ENCODE results near the gene CEP192. TPM values are rescaled to one million over a fixed set of nuclear protein-coding genes. Genes with fewer than 3 reads are reported as not detected.
"Not testable (repeated sequence)": the region's sequence is repeated elsewhere in the genome, so short reads cannot be mapped to it uniquely, and the experiment has no call there.

Gene CEP192
- polyA plus RNA-seq, 2 donors: 6.6 to 6.8 TPM

DNA sequence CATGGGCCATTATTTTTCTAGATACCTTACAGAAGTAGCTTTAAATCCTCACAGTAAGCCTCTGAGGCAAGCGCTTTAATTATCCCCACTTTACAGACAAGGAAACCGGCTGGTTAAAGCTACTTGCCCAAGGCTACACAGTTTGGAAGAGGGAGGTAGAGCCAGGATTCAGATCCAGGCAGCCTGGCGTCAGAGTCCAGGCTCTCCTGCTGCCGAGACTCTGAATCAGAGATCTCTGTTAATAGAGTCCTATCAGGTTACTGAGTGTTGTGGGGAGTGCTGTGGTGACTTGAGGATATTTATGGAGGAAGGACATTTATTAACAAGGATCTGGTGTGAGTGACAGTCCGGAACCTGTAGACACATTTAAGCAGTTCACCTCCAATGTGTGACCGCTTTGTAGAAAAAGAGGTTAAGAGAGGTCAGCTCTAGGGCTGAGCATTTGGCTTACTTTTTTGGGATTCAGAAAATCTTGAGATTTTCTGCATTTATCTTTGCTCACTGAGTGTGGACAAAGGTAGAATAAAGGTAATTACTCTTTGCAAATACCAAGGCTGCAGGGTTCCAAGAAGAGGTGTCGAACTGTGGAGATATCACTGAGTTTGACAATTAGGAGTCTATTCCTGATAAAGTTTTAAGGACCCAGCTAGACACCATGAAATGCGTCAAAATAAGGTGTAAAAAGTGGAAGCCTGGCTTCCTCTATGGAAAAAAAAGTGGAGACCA, 1.6 kb upstream of the CEP192 start:
- H3K36me3 ChIP-seq (ENCODE audit: control insufficient read depth in 2 of 2, insufficient read depth in 2 of 2, low read length in 1 of 2): no peaks in the 10 kb centered on the region
- WGBS, 2 donors: 87 to 89% methylated on average over 8 of the region's 8 CpGs
- H3K4me1 ChIP-seq (ENCODE audit: control insufficient read depth in 2 of 2, insufficient read depth in 2 of 2, low read length in 1 of 2): peaks cover 0 to 4% of the 10 kb centered on the region in 2 donors
- H3K9me3 ChIP-seq (ENCODE audit: control insufficient read depth in 2 of 2, insufficient read depth in 1 of 2, low read depth in 1 of 2, low read length in 1 of 2): no peaks in the 10 kb centered on the region
- H3K4me3 ChIP-seq (ENCODE audit: low read depth in 1 of 2, low read length in 2 of 2): no peak overlapping the region
- no peaks in the 10 kb centered on the region for H3K27me3 ChIP-seq (ENCODE audit: control insufficient read depth in 1 of 2, insufficient read depth in 2 of 2, low read length in 2 of 2)
- H3K27ac ChIP-seq (ENCODE audit: low read depth in 2 of 2, low read length in 1 of 2): no peak overlapping the region

DNA sequence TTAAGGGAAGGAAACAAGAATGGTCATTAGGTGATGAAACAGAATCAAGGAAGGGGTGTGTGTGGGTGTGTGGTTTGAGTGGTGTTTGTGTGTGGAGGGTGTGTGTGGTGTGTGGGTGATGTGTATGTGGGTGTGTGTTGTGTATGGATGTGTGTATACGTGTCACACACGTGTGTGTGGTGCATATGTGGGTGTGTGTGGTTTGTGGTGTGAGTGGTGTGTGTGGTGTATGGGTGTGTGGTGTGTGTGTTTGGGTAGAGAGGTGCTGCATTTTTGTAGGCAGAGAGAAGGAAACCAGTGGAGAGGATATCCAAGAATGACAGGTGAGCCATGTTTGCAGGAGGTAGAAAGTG, 1.1 kb upstream of the CEP192 start:
- H3K4me3 ChIP-seq (ENCODE audit: low read depth in 1 of 2, low read length in 2 of 2): peak overlapping the region in 1 of 2 donors; percentile 75
- 28 to 41% methylated on average over 2 of the region's 2 CpGs for WGBS, 2 donors
- H3K4me1 ChIP-seq (ENCODE audit: control insufficient read depth in 2 of 2, insufficient read depth in 2 of 2, low read length in 1 of 2): peaks cover 0 to 4% of the 10 kb centered on the region in 2 donors
- H3K27me3 ChIP-seq (ENCODE audit: control insufficient read depth in 1 of 2, insufficient read depth in 2 of 2, low read length in 2 of 2): no peaks in the 10 kb centered on the region
- no peaks in the 10 kb centered on the region for H3K9me3 ChIP-seq (ENCODE audit: control insufficient read depth in 2 of 2, insufficient read depth in 1 of 2, low read depth in 1 of 2, low read length in 1 of 2)
- no peaks in the 10 kb centered on the region for H3K36me3 ChIP-seq (ENCODE audit: control insufficient read depth in 2 of 2, insufficient read depth in 2 of 2, low read length in 1 of 2)
- H3K27ac ChIP-seq (ENCODE audit: low read depth in 2 of 2, low read length in 1 of 2): peak overlapping the region in 1 of 2 donors; percentile 95

DNA sequence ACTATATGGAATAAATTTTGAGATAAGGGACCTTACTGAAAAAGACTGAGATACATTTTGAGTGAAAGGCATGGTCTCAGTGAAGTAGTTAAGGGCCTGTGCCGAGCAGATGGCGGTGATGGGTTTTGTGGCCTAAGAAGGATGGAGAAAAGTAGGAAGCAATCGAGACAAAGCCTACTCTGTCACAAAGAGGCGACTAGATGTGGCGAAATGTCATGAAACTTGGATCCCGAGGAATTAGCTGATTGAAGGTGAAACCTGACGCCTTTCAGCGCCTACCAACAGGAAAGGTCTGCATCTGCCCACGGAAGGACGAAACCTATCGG, 558 bp upstream of the CEP192 start:
- Histone ChIP-seq H3K4me3 (ENCODE audit: low read depth in 1 of 2, low read length in 2 of 2) (peak overlapping the region; percentile 75 to 93), H3K9me3 (ENCODE audit: control insufficient read depth in 2 of 2, insufficient read depth in 1 of 2, low read depth in 1 of 2, low read length in 1 of 2) (no peaks in the 10 kb centered on the region), H3K27me3 (ENCODE audit: control insufficient read depth in 1 of 2, insufficient read depth in 2 of 2, low read length in 2 of 2) (no peaks in the 10 kb centered on the region), H3K27ac (ENCODE audit: low read depth in 2 of 2, low read length in 1 of 2) (peak overlapping the region; percentile 84 to 95), H3K4me1 (ENCODE audit: control insufficient read depth in 2 of 2, insufficient read depth in 2 of 2, low read length in 1 of 2) (peaks cover 0 to 4% of the 10 kb centered on the region in 2 donors), H3K36me3 (ENCODE audit: control insufficient read depth in 2 of 2, insufficient read depth in 2 of 2, low read length in 1 of 2) (no peaks in the 10 kb centered on the region)
- 2 to 3% methylated on average over 11 of the region's 11 CpGs for WGBS, 2 donors

DNA sequence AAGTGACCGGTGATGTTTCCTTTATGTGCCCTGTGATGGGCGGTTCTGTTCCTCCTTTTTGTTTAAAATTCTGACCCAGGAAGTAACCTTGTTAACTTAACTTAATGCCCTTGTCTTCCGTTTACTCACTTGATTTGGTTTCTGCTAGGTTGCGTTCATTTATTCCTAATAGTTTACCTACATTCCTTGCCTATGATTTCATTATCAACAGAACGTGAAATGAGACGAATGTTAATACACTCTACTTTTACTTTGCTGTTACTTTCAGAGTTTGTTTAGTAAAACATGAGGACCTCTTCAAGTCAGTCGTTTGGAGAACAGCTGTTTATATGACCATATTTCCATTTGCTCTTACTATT, 638 bp downstream of the CEP192 start:
- Histone ChIP-seq H3K36me3 (ENCODE audit: control insufficient read depth in 2 of 2, insufficient read depth in 2 of 2, low read length in 1 of 2) (no peaks in the 10 kb centered on the region), H3K9me3 (ENCODE audit: control insufficient read depth in 2 of 2, insufficient read depth in 1 of 2, low read depth in 1 of 2, low read length in 1 of 2) (no peaks in the 10 kb centered on the region), H3K27me3 (ENCODE audit: control insufficient read depth in 1 of 2, insufficient read depth in 2 of 2, low read length in 2 of 2) (no peaks in the 10 kb centered on the region), H3K4me1 (ENCODE audit: control insufficient read depth in 2 of 2, insufficient read depth in 2 of 2, low read length in 1 of 2) (peaks cover 0 to 4% of the 10 kb centered on the region in 2 donors), H3K4me3 (ENCODE audit: low read depth in 1 of 2, low read length in 2 of 2) (peak overlapping the region; percentile 75 to 93), H3K27ac (ENCODE audit: low read depth in 2 of 2, low read length in 1 of 2) (peak overlapping the region; percentile 95 to 97)
- 0 to 1% methylated on average over 7 of the region's 7 CpGs for WGBS, 2 donors

DNA sequence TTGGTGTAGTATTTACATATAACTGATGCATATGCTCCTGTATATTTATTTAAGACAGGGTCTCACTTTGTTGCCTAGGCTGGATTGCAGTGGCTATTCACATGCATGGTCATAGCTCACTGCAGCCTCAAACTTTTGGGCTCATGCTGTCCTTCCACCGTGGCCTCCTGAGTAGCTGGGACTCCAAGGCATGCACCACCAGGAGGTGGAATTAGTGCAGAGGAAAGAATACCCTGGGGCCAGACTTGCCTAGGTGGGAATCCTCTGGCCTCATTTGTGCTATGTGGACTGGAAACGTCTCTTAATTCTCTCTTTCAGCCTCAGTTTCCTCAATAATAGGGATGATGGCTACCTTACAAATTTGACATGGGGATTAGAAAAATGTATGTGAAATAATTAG, 2.3 kb downstream of the CEP192 start:
- H3K36me3 ChIP-seq (ENCODE audit: control insufficient read depth in 2 of 2, insufficient read depth in 2 of 2, low read length in 1 of 2): no peaks in the 10 kb centered on the region
- H3K9me3 ChIP-seq (ENCODE audit: control insufficient read depth in 2 of 2, insufficient read depth in 1 of 2, low read depth in 1 of 2, low read length in 1 of 2): no peaks in the 10 kb centered on the region
- 79 to 83% methylated on average over 2 of the region's 2 CpGs for WGBS, 2 donors
- no peak overlapping the region for H3K4me3 ChIP-seq (ENCODE audit: low read depth in 1 of 2, low read length in 2 of 2)
- no peak overlapping the region for H3K27ac ChIP-seq (ENCODE audit: low read depth in 2 of 2, low read length in 1 of 2)
- no peaks in the 10 kb centered on the region for H3K27me3 ChIP-seq (ENCODE audit: control insufficient read depth in 1 of 2, insufficient read depth in 2 of 2, low read length in 2 of 2)
- H3K4me1 ChIP-seq (ENCODE audit: control insufficient read depth in 2 of 2, insufficient read depth in 2 of 2, low read length in 1 of 2): peaks cover 0 to 4% of the 10 kb centered on the region in 2 donors

DNA sequence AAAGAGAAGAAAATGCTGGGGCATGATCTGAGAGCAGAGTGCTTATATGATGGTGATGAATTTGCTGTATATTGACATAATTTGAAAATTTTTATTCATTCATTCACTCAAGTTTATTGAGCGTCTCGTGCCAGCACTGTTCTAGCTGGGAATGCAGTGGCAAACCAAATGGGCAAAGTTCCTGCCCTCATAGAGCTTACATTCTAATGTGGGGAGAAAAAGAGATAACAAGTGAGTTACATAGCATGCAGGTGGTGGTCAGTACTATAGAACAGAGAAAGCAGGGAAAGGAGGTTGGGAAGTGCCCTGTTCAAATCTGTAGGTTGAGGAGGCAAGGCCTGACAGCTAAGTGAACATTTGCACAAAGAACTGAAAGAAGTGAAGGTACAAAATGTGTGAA, 4.3 kb downstream of the CEP192 start:
- Histone ChIP-seq H3K27me3 (ENCODE audit: control insufficient read depth in 1 of 2, insufficient read depth in 2 of 2, low read length in 2 of 2) (no peaks in the 10 kb centered on the region), H3K4me1 (ENCODE audit: control insufficient read depth in 2 of 2, insufficient read depth in 2 of 2, low read length in 1 of 2) (no peaks in the 10 kb centered on the region), H3K9me3 (ENCODE audit: control insufficient read depth in 2 of 2, insufficient read depth in 1 of 2, low read depth in 1 of 2, low read length in 1 of 2) (no peaks in the 10 kb centered on the region), H3K27ac (ENCODE audit: low read depth in 2 of 2, low read length in 1 of 2) (no peak overlapping the region), H3K36me3 (ENCODE audit: control insufficient read depth in 2 of 2, insufficient read depth in 2 of 2, low read length in 1 of 2) (no peaks in the 10 kb centered on the region), H3K4me3 (ENCODE audit: low read depth in 1 of 2, low read length in 2 of 2) (no peak overlapping the region)
- WGBS, 2 donors: 71 to 100% methylated on average over 2 of the region's 2 CpGs

DNA sequence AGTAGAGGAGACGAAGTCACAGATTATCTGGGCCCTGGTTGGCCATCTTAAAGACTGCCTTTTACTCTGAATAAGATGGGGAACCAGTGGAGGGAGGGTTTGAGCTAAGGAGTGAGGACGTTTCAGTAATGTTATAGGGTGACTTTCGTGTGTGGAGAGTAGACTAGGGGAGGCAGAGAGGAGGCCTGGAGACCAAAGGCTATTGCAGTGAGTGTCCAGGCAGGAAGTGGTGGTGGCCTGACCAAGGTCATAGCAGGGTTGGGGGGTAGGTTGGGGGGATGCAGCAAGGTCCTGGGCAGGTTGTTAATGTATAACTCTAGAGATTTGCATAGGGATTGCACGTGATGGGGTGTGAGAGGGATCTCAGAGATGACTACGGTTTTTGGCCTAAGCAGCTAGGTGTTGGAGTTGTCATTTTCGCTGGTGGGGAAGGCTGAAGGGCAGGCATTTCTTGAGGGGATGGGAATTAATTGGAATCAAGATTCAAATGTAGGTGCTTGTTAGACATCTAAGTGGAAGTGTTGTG, 4.9 kb downstream of the CEP192 start:
- no peak overlapping the region for H3K27ac ChIP-seq (ENCODE audit: low read depth in 2 of 2, low read length in 1 of 2)
- WGBS, 2 donors: 90 to 96% methylated on average over 6 of the region's 6 CpGs
- no peaks in the 10 kb centered on the region for H3K27me3 ChIP-seq (ENCODE audit: control insufficient read depth in 1 of 2, insufficient read depth in 2 of 2, low read length in 2 of 2)
- H3K9me3 ChIP-seq (ENCODE audit: control insufficient read depth in 2 of 2, insufficient read depth in 1 of 2, low read depth in 1 of 2, low read length in 1 of 2): no peaks in the 10 kb centered on the region
- H3K4me1 ChIP-seq (ENCODE audit: control insufficient read depth in 2 of 2, insufficient read depth in 2 of 2, low read length in 1 of 2): no peaks in the 10 kb centered on the region
- H3K4me3 ChIP-seq (ENCODE audit: low read depth in 1 of 2, low read length in 2 of 2): no peak overlapping the region
- no peaks in the 10 kb centered on the region for H3K36me3 ChIP-seq (ENCODE audit: control insufficient read depth in 2 of 2, insufficient read depth in 2 of 2, low read length in 1 of 2)

DNA sequence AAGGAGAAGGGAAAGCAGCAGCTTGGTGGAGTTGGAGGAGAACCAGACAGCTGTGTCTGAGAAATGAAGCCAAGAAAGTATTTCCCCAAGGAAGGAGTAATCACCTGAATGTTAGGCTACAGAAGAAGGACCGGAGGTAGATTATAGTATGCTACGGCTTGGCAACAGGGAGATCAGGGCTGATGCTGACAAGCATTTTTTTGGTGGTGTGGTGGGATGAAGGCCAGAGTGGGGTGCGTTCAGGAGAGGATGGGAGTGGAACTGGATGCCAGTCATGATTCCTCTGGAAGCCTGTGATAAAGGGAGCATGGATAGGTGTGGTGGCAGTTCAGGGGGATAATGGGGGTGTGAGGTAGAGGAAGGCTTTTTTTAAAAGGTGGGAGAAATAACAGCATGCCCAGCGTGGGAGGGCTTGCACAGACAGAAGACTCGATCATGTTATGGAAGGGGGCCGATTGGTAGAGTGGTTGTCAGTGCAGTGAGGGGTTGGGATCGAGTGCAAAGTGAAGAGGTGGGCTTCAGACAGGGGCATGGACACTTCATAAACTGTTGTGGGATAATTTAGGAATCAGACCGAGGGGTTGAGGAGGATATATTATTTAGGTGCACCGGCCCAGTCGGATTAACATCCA, 5.6 kb downstream of the CEP192 start:
- Histone ChIP-seq H3K36me3 (ENCODE audit: control insufficient read depth in 2 of 2, insufficient read depth in 2 of 2, low read length in 1 of 2) (no peaks in the 10 kb centered on the region), H3K4me3 (ENCODE audit: low read depth in 1 of 2, low read length in 2 of 2) (no peak overlapping the region), H3K9me3 (ENCODE audit: control insufficient read depth in 2 of 2, insufficient read depth in 1 of 2, low read depth in 1 of 2, low read length in 1 of 2) (no peaks in the 10 kb centered on the region), H3K4me1 (ENCODE audit: control insufficient read depth in 2 of 2, insufficient read depth in 2 of 2, low read length in 1 of 2) (no peaks in the 10 kb centered on the region), H3K27ac (ENCODE audit: low read depth in 2 of 2, low read length in 1 of 2) (no peak overlapping the region), H3K27me3 (ENCODE audit: control insufficient read depth in 1 of 2, insufficient read depth in 2 of 2, low read length in 2 of 2) (no peaks in the 10 kb centered on the region)
- WGBS, 2 donors: 84 to 89% methylated on average over 10 of the region's 10 CpGs

DNA sequence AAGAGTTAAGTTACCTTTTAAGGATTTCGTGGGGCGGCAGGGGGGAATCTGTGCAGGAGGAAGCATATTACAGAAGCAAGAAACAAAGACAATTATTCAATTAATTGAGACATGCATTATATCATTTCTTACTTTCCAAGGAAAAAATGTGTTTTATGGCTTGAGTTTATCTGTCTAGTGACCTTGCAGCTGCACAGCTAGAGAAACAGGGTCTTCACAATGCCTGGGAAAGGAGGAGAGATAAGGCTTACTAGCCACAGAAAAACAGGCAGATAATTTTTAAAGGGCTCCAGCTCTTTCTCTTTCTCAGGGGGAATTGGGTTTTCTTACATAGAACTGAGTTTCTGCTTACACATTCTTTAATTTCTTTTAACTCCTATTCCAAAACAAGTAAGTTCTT, 6.2 kb downstream of the CEP192 start:
- not testable (repeated sequence) for H3K27ac ChIP-seq (ENCODE audit: low read depth in 2 of 2, low read length in 1 of 2); H3K4me3 ChIP-seq (ENCODE audit: low read depth in 1 of 2, low read length in 2 of 2); H3K27me3 ChIP-seq (ENCODE audit: control insufficient read depth in 1 of 2, insufficient read depth in 2 of 2, low read length in 2 of 2); H3K36me3 ChIP-seq (ENCODE audit: control insufficient read depth in 2 of 2, insufficient read depth in 2 of 2, low read length in 1 of 2); H3K4me1 ChIP-seq (ENCODE audit: control insufficient read depth in 2 of 2, insufficient read depth in 2 of 2, low read length in 1 of 2); H3K9me3 ChIP-seq (ENCODE audit: control insufficient read depth in 2 of 2, insufficient read depth in 1 of 2, low read depth in 1 of 2, low read length in 1 of 2)
- 74 to 90% methylated on average over 2 of the region's 2 CpGs for WGBS, 2 donors

Data from esophagus (tissue), 2 donors.